Measurements from ENCODE around the gene WDCP.

Gene WDCP

GRCh38 chr2:23988371-23988770 is 58.8 kb downstream of the WDCP start:
- DNase-seq, result no peak
